Stimulated activated CD4-positive, alpha-beta T cell treated with anti-CD3 and anti-CD28 coated beads, Interleukin-12 subunit alpha, Interleukin-12 subunit beta, amount 100 ng/mL, for 24 hours (primary cell): ENCODE results near the gene MED15.
"Not testable (repeated sequence)": the region's sequence is repeated elsewhere in the genome, so short reads cannot be mapped to it uniquely, and the experiment has no call there.

Experiments
- DNase-seq, 2 experiments: peaks; one replicate each; pipeline ENCODE4 v3.0.0-alpha.2; 2020; ENCODE audit warnings: low read depth in 2 of 2

Gene MED15

GRCh38 chr22:20602609-20603164, 95.3 kb downstream of the MED15 start:
- no peak for DNase-seq

DNA sequence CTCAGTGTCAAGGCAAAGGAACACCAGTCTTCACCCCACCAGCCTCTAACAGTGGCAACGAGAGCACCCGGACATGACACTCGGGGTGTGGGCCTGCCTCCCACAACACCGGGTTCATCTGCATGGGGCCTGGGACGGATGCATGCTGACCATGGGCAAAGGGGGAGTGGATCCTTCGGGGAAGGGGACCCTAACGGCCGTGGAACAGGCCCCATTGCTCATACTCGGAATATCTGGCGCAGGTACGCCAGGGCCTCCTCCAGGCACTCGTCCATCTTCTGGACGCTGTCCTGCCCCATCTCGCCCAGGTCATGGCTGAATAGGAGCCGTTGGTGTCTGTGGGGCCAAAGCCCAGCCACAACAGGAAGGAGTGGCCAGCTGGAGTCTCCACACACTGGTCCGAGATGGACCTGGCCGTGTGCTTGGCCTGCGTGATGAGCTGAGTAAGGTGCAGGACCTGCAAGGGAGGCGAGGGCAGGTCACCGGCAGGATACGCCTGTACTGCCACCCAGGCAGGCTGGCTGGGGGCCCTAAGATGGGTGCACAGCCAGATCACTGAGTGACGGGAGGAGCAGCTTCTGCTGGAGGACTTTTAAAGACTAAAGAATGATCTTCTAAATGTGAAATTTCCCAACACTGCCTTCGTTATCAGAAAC, 96.8 kb downstream of the MED15 start:
- no peak for DNase-seq

DNA sequence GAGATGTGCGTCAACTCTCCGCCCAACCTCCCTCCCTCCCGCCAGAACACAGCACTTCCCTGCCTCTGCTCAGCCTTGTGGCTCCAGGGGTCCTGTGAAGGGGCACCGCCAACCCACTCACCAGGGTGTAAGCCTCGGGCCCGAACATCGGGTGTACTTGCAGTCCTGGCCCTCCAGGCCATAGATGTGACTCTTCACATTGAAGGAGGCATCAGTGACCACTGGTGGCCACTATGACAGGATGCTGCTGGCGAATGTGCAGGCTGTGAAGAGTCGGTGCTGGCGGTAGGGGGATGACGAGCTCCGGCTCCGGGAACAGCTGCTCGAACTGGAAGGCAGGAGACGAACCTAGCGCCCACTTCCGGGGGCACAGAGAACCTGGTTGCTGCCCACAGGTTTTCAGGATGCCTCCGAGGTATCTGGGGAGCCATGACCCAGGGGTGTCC, 97.4 kb downstream of the MED15 start:
- DNase-seq = no peak

DNA sequence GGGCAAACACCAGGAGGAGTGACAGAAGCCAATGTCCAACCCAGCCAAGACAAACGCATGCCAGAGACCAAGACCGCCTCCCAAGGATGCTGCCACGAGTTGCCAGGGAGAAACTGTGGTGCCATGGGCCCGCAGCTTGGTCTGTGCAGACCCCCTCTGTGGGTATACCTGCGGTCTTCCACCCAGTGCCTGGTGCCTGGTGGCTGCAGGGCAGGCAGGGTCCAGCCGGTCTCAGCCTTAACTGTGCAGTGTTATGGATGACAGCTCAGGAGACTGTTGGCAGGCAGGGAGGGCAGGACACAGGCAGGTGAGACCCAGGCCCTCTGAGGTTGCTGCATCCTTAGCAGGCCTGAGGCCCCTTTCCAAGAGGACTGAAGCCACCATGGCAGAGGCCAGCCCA, 97.9 kb downstream of the MED15 start:
- no peak for DNase-seq

- DNase-seq = peak; percentile 28 to 59
Measured at GRCh38 chr22:20606041-20606783, 98.8 kb downstream of the MED15 start.

DNA sequence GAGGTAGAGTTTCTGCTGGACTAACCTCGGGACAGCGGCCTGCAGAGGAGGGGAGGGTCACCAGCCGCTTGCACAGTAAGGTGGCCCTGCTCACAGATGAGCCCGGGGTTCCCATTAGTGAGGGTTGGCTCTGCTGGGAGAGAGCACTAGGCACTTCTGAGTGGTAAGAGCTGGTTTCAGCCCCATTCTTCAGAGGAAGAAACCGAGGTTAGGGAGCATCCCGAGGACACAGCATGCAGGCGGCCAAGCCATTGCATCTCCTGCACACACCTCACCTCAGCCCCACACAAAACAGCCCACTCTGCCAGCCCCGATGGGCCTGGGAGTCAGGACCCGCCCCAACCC, 99.3 kb downstream of the MED15 start:
- no peak for DNase-seq

GRCh38 chr22:20607157-20607907, 99.9 kb downstream of the MED15 start:
- DNase-seq = no peak

DNA sequence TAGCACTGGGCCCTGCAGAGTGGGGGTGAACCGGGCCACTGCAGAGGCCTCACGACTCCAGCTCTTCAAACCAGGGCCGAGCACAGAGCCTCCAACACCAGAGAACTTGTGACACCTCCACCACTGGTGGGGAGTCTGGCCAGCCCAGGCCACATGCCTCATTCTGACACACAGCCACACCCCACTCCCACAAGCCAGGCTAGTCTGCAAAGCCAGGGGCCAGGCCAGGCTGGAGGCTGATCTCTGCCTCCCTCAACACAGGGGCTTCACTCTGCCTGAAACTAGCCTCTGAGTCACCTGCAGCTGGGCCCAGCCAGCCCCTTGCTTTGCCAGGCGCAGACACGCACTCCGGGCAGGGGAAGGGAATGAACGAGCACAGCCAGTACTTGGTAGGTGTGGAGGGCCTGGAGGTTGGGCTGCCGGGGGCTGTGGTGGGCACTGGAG, 102.9 kb downstream of the MED15 start:
- DNase-seq = no peak

DNA sequence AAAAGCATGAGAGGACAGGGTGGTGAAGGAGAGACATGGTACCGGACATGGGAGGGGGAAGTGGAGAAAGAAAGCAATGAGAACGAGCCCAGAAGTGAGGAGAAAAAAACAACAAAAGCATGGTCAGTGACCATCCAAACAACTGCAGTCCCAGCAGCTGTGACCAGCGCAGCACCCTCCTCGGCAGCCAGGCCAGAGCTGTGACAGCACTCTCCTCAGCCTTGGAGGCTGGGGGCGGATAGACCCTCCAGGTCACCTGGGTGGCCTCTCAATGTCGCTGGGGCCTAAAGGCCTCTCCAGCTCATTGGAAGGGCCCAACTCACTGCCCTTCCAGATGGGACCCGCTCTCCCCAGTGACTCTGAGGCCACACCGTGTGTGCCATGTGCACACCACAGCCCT, 103.3 kb downstream of the MED15 start:
- DNase-seq = no peak

DNA sequence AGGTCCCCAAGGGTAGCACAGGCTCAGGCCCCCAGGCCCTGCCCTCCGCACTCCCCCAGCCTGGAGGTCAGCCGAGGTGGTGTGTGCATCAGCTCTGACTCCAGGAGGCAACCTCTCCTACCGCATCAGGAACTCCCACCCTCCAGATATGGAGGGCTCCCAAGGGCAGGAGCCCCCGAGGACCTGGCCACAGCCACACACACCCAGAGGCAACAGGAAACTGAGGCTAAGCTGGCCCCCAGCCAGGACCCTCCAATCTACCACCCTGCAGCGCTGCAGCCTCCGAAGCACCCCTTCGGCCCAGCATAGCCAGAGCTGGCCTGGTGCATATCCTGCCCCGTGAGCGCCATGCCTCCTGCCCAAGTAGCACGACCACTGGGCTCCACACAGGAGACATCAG, 104.0 kb downstream of the MED15 start:
- no peak for DNase-seq

DNA sequence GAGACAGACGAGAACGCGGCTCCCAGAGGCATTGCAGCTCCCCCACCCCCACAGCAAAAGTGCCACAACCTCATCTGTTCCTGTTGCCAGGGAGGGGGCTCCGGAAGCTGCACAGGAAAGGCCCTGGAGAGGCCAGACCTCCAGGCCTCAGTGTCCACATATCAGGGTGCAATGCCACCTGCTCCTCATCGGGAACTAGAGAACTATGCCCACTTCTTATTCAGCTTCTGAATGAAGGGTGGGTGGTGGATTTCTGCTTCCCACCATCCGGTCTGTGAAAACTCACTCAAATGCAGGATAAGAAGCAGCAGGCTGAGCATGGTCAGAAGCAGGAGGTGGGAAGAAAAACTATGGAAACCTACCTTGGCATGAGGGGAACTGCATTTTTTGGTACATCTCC, 105.9 kb downstream of the MED15 start:
- DNase-seq = no peak

- no peak for DNase-seq
Measured at GRCh38 chr22:20615021-20615420, 107.6 kb downstream of the MED15 start.

GRCh38 chr22:20615533-20616450, 108.4 kb downstream of the MED15 start:
- DNase-seq = no peak

- no peak for DNase-seq
Measured at GRCh38 chr22:20616451-20617043, 109.1 kb downstream of the MED15 start.

DNA sequence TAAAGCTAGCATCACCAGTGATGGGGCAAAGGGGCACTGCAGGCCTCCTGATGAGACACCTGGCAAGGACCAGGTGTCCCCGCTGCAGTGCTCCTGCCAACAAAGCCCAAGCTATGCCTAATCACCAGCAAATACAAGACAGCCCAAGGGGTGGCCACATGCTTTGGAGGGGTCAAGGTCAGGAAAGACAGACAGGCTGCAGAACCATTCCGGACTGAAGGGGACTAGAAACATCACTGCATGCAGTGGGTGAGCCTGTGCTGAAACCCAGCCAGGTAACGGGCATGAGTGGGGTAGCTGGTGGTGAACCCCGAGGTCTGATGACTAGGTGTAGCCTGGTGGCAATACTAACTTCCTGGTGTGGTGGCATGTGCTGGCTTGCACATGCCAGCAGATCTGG, 111.1 kb downstream of the MED15 start:
- DNase-seq = no peak

GRCh38 chr22:20619045-20619892, 111.9 kb downstream of the MED15 start:
- no peak for DNase-seq

DNA sequence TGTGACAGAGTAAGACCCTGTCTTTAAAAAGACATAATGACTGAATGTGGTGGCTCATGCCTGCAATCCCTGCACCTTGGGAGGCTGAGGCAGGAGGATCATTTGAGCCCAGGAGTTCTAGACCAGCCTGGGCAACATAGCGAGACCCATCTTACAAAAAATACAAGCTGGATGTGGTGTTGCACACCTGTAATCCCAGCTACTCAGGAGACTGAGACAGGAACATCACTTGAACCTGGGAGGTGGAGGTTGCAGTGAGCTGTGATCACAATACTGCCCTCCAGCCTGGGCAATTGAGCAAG, 112.4 kb downstream of the MED15 start:
- DNase-seq = not testable (repeated sequence)

DNA sequence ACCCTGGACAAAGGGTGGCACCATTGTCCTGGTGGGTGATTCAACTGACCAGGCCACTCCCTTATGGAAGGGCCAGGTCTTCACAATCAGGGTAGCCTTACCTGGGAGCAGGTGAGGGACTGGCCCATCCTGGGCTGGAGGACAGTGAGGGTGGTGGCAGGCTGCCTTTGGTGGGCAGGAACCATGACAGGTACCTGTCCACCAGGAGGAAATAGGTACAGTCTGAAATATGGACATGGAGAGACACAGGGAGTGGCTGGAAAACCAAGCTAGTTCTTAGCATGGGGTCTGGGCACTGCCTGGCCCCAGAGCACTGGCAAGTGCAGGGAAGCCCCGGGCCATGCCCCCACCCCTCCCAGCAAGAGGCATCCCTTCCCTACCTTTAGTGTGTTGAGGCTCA, 113.8 kb downstream of the MED15 start:
- no peak for DNase-seq

- no peak for DNase-seq
Measured at GRCh38 chr22:20622650-20623339, 115.4 kb downstream of the MED15 start.

GRCh38 chr22:20624161-20624616, 116.8 kb downstream of the MED15 start:
- DNase-seq = peak in 1 of 2 experiments; percentile 51
